Loucy (cell line): ENCODE data around the gene KRT26.

ENCODE experiments used
- H2AFZ ChIP-seq: fragments of 200-600 bp; sonication (generic); 2 replicates; pipeline ENCODE4 v1.6.0; 2016; ENCODE audit warnings: antibody characterized with exemption, mild to moderate bottlenecking, low read length, moderate library complexity
- H3F3A ChIP-seq: fragments of 200-600 bp; 2 replicates; pipeline ENCODE4 v1.6.0; 2016; ENCODE audit warnings: antibody characterized with exemption, low read depth, mild to moderate bottlenecking
- H3K27me3 ChIP-seq: fragments of 200-600 bp; sonication (generic); 2 replicates; pipeline ENCODE4 v1.6.1; 2014; ENCODE audit warnings: low read length, mild to moderate bottlenecking; ENCODE audit not compliant: insufficient read depth, poor library complexity, severe bottlenecking
- H3K36me3 ChIP-seq: fragments of 200-600 bp; sonication (generic); 2 replicates; pipeline ENCODE4 v1.6.1; 2016; ENCODE audit warnings: low read length; ENCODE audit not compliant: insufficient read depth
- H3K4me1 ChIP-seq: fragments of 200-600 bp; sonication (generic); 2 replicates; pipeline ENCODE4 v1.5.1; 2014; ENCODE audit warnings: low read length, mild to moderate bottlenecking; ENCODE audit not compliant: insufficient read depth, poor library complexity, severe bottlenecking
- H3K4me2 ChIP-seq: fragments of 200-600 bp; sonication (generic); 2 replicates; pipeline ENCODE4 v1.6.0; 2014; ENCODE audit warnings: antibody characterized with exemption, low read length, low read depth, mild to moderate bottlenecking; ENCODE audit not compliant: poor library complexity, severe bottlenecking
- H3K4me3 ChIP-seq: fragments of 200-600 bp; sonication (generic); 2 replicates; pipeline ENCODE4 v1.5.1; 2014; ENCODE audit warnings: low read length, mild to moderate bottlenecking, mixed read lengths; ENCODE audit not compliant: poor library complexity, severe bottlenecking
- H3K79me2 ChIP-seq: fragments of 200-600 bp; sonication (generic); 2 replicates; pipeline ENCODE4 v1.6.1; 2014; ENCODE audit warnings: low read length; ENCODE audit not compliant: insufficient read depth
- H3K9ac ChIP-seq: fragments of 200-600 bp; sonication (generic); 2 replicates; pipeline ENCODE4 v1.6.0; 2014; ENCODE audit warnings: mild to moderate bottlenecking, low read depth, low read length, moderate library complexity; ENCODE audit not compliant: poor library complexity, severe bottlenecking
- H3K9me2 ChIP-seq: fragments of 200-600 bp; sonication (generic); replicated peaks from 2 replicates; pipeline ENCODE4 v1.6.1; 2016; ENCODE audit warnings: low read depth, low read length, mixed read lengths
- H3K9me3 ChIP-seq: fragments of 200-600 bp; sonication (generic); 2 replicates; pipeline ENCODE4 v1.6.1; 2014; ENCODE audit warnings: mild to moderate bottlenecking, antibody characterized with exemption, low read length, low read depth; ENCODE audit not compliant: insufficient read depth
- H4K20me1 ChIP-seq: fragments of 200-600 bp; sonication (generic); 2 replicates; pipeline ENCODE4 v1.6.0; 2014; ENCODE audit warnings: antibody characterized with exemption, low read length, mild to moderate bottlenecking; ENCODE audit not compliant: insufficient read depth, poor library complexity, severe bottlenecking
- EZH2phosphoT487 ChIP-seq: fragments of 200-600 bp; IDR thresholded peaks from 2 replicates; pipeline ENCODE4 v1.6.1; 2018; ENCODE audit warnings: antibody characterized with exemption, mild to moderate bottlenecking, moderate library complexity, borderline replicate concordance
- TF ChIP-seq, protein P1 (sequence below): fragments of 200-600 bp; sonication (generic); conservative IDR thresholded peaks from 2 replicates; pipeline ENCODE4 v1.5.1; 2014; ENCODE audit warnings: mild to moderate bottlenecking, antibody characterized with exemption, low read length

The KRT26 gene

DNA sequence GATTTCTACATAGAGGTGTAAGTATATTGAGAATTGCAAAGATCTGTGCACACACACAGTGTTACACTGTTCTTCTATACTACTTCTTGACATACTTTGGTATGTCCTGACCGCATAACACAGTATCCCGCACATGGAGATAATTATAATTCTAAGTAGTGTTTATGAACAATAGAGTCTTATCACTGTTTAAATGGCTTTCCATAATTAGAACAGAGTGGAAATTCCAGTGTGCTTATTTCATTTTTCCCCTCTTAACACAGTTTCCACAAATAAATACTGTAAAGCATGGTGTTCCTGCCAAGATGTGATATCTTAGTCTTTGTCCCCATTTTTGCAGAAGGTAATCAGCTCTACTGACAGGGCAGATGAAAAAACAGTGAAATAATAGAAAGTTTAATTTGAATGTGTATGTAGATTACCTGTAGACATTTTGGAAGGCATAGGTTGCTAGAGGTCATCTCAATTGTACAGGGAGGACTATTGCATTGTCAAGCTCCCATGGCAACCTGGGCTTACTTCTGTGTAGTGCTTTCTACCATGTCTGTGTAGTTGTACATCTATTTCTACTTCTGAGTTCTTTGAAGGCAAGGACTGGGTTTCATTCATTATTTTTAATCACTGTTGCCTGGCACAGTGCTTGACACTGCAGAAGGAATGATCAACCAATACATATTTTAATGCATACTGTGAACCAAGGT, 37.9 kb upstream of the KRT26 start:
- Histone ChIP-seq H3F3A (no peaks in the 10 kb centered on the region), H3K27me3 (peaks cover 91% of the 10 kb centered on the region), H3K4me2 (no peak overlapping the region), H3K4me1 (no peaks in the 10 kb centered on the region), H3K9me3 (no peaks in the 10 kb centered on the region), H3K9me2 (no peaks in the 10 kb centered on the region), H4K20me1 (no peaks in the 10 kb centered on the region), H3K79me2 (no peaks in the 10 kb centered on the region), H3K36me3 (no peaks in the 10 kb centered on the region), H3K9ac (no peak overlapping the region), H2AFZ (no peak overlapping the region), H3K4me3 (no peak overlapping the region)
- no peak for TF ChIP-seq EZH2phosphoT487
- TF ChIP-seq, protein P1, sequence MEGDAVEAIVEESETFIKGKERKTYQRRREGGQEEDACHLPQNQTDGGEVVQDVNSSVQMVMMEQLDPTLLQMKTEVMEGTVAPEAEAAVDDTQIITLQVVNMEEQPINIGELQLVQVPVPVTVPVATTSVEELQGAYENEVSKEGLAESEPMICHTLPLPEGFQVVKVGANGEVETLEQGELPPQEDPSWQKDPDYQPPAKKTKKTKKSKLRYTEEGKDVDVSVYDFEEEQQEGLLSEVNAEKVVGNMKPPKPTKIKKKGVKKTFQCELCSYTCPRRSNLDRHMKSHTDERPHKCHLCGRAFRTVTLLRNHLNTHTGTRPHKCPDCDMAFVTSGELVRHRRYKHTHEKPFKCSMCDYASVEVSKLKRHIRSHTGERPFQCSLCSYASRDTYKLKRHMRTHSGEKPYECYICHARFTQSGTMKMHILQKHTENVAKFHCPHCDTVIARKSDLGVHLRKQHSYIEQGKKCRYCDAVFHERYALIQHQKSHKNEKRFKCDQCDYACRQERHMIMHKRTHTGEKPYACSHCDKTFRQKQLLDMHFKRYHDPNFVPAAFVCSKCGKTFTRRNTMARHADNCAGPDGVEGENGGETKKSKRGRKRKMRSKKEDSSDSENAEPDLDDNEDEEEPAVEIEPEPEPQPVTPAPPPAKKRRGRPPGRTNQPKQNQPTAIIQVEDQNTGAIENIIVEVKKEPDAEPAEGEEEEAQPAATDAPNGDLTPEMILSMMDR = no peak

DNA sequence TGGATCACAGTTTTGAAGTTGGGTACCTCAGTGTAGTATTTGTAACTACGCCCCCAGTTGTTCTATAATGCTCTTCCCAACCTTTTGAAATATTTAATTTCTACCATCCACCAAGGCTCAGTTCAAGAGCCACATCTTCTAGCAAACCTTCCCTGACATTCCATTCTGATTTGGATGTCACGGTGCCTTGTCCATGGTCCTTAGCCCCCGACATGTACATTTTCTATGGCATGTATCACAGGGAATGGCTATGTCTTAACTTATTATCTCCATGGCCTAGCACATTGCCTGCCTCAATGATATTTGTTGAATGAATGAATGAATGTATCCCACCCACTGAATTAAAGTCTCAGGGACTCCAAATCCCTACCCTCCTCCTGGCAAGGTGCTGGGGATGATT, 34.1 kb upstream of the KRT26 start:
- no peak overlapping the region for H3K4me2 ChIP-seq

GRCh38 chr17:40803617-40804082, 31.6 kb upstream of the KRT26 start:
- Histone ChIP-seq H3F3A (no peaks in the 10 kb centered on the region), H3K4me3 (no peak overlapping the region), H3K9me3 (no peaks in the 10 kb centered on the region), H4K20me1 (no peaks in the 10 kb centered on the region), H3K9ac (no peak overlapping the region), H3K27me3 (peaks cover 58% of the 10 kb centered on the region), H3K79me2 (no peaks in the 10 kb centered on the region), H3K36me3 (no peaks in the 10 kb centered on the region), H2AFZ (no peak overlapping the region), H3K4me2 (no peak overlapping the region), H3K9me2 (no peaks in the 10 kb centered on the region), H3K4me1 (no peaks in the 10 kb centered on the region)
- no peak for TF ChIP-seq EZH2phosphoT487
- TF ChIP-seq, protein P1 = peak; percentile 93

More for the DNA sequence above, 34.1 kb upstream of the KRT26 start:
- no peak overlapping the region for H3K4me3 ChIP-seq
- H3K27me3 ChIP-seq = peaks cover 67% of the 10 kb centered on the region
- H2AFZ ChIP-seq = no peak overlapping the region
- H3K36me3 ChIP-seq = no peaks in the 10 kb centered on the region
- no peak overlapping the region for H3K9ac ChIP-seq
- no peaks in the 10 kb centered on the region for H3K9me3 ChIP-seq
- no peak for TF ChIP-seq EZH2phosphoT487
- TF ChIP-seq, protein P1 = no peak
- no peaks in the 10 kb centered on the region for H4K20me1 ChIP-seq
- no peaks in the 10 kb centered on the region for H3K9me2 ChIP-seq
- H3K4me1 ChIP-seq = no peaks in the 10 kb centered on the region
- H3F3A ChIP-seq = no peaks in the 10 kb centered on the region
- no peaks in the 10 kb centered on the region for H3K79me2 ChIP-seq
